ENCODE data around the gene SNRNP35. TPM values are rescaled to one million over a fixed set of nuclear protein-coding genes. Genes with fewer than 3 reads are reported as not detected.
"Not testable (repeated sequence)": the region's sequence is repeated elsewhere in the genome, so short reads cannot be mapped to it uniquely, and the experiment has no call there.

The SNRNP35 gene
- total RNA-seq, 1 donor from 2014 or later = 24.3 TPM

DNA sequence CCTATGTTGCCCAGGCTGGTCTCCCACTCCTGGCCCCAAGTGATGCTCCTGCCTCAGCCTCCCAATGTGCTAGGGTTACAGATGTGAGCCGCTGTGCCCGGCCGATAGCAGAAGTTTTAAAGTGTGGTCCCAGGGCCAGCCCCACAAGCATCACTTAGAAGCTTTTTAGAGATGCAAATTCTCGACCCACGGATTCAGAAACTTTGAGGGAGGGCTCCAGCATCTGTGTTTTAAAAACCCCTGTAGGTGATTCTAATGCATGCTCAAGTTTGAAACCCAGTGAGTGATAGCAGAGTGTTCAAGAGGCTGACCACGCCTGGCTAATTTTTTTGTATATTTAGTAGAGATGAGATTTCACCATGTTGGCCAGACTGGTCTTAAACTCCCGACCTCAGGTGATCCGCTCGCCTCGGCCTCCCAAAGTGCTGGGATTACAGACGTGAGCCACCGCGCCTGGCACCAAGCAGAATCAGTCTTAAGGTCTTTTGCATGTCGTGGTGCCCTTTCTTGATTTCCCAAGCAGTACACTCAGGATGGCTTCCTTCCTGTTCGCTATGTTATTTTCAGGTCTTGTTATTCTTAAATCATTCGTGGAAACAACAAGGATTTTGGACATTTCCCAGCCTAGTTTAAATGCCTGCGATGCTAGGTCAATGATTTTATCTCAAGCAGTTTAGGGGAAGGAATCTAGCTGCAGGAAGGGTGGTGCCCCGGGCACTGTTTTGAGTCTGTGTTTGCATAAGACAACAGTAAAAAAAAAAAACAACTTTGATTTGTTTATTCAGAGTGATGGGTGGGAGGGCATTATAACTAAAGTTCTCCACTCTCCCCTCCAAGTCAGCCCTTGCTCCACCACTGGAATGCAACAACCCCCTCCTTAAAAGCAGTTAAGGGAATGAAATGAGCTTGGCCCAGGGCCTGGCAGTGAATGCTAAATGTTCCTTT is 12.3 kb upstream of the SNRNP35 start:
- intact Hi-C loops (cut with DNase I) = no loop called here
- no peak for DNase-seq (ENCODE audit: low spot score)

DNA sequence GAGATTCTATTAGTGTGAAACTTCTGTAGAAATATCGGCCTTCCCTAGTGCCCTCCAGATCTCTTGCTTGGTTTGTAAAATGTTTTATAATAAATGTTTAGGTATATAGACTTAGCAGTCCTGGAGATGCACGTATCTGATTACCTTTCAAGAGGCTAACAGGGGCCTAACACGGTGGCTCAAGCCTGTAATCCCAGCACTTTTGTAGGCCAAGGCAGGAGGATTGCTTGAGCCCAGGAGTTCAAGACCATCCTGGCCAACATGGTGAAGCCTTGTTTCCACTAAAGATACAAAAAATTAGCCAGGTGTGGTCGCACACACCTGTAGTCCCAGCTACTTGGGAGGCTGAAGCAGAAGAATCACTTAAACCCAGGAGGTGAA is 11.6 kb upstream of the SNRNP35 start:
- DNase-seq (ENCODE audit: low spot score) = no peak
- intact Hi-C loops (cut with DNase I) = no loop called here

DNA sequence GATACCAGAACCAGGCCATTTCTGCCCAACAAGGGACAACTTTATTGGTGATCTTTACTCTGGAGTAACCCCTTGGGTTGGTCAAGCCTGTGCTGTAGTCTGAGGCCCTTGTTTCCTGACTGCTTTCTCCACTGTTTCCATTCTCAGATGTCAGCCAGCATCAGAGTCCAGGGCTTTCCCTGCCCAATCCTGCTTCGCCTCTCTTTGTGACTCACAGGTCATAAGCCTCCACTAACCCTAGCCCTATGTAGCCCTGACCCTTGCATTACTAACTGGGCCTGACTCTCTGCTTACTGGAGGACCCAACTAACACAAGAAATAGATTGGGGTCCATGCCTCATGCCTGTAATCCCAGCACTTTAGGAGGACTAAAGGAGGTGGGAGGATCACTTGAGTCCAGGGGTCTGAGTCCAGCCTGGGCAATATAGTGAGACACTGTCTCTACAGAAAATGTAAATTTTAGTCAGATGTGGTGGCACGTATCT is 8.6 kb upstream of the SNRNP35 start:
- intact Hi-C loops (cut with DNase I) = no loop called here

GRCh38 chr12:123449856-123450255 is 8.1 kb upstream of the SNRNP35 start:
- DNase-seq (ENCODE audit: low spot score) = no peak
- intact Hi-C loops (cut with DNase I) = no loop called here

More for the DNA sequence above, 8.6 kb upstream of the SNRNP35 start:
- DNase-seq (ENCODE audit: low spot score) = no peak

DNA sequence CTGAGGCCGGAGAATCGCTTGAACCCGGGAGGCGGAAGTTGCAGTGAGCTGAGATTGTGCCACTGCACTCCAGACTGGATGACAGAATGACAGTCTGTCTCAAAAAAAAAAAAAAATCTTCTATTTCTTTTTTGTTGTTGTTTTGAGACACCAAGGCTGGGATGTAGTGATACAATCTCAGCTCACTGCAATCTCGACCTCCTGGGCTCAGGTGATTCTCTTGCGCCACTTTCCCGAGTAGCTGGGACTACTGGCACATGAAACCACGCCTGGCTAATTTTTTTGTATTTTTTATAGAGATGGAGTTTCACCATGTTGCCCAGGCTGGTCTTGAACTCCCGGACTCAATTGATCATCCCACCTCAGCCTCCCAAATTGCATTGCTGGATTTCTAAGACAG is 7.3 kb upstream of the SNRNP35 start:
- no peak for DNase-seq (ENCODE audit: low spot score)
- intact Hi-C loops (cut with DNase I) = no loop called here

DNA sequence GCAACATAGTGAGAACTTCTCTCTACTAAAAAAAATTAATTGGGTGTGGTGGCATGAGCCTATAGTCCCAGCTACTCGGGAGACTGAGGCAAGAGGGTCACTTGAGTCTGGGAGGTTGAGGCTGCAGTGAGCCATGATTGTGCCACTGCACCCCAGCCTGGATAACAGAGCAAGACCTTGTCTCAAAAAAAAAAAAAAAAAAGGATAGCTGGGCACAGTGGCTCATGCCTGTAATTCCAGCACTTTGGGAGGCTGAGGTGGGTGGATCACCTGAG is 5.7 kb upstream of the SNRNP35 start:
- DNase-seq (ENCODE audit: low spot score); intact Hi-C loops (cut with DNase I): not testable (repeated sequence)

DNA sequence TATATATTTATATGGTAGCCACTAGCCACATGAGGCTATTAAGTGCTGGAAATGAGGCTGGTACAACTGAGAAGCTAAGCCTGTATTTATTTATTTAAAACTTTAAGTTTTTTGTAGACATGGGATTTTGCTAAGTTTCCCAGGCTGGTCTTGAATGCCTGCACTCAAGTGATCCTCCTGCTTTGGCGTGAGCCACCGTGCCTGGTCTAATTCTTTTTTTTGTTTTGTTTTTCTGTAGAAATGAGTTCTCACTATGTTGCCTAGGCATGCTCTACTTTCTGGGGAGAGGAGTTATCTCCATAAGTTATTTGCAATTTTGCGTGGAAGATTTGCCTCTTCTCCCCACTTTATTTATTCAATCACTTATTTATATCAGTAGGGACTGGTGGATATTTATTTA is 4.8 kb upstream of the SNRNP35 start:
- intact Hi-C loops (cut with DNase I) = no loop called here
- DNase-seq (ENCODE audit: low spot score) = no peak

GRCh38 chr12:123463174-123463573 is 5.2 kb downstream of the SNRNP35 start:
- intact Hi-C loops (cut with DNase I) = not testable (repeated sequence)

DNA sequence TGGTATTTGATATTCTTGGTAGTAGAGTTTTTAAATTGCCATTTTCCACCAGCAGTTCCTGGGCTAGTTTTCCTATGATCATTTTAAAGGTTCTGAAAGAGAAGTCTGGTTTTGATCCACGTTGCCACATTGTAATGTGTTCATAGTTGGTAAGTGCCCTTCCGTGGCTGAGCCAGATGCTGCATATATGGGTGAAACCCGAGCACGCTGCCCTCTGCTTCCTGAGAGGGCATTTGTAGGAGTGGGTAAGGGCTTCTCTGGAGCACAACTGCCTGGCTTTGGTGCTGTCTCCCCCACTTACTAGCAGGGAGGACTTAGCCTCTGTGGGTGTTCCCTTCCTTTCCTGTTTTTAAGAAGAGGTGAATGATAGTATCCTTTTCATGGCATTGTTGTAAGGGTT is 7.1 kb downstream of the SNRNP35 start:
- intact Hi-C loops (cut with DNase I) = no loop called here
- no peak for DNase-seq (ENCODE audit: low spot score)

More at GRCh38 chr12:123463174-123463573, 5.2 kb downstream of the SNRNP35 start:
- DNase-seq (ENCODE audit: low spot score) = not testable (repeated sequence)

DNA sequence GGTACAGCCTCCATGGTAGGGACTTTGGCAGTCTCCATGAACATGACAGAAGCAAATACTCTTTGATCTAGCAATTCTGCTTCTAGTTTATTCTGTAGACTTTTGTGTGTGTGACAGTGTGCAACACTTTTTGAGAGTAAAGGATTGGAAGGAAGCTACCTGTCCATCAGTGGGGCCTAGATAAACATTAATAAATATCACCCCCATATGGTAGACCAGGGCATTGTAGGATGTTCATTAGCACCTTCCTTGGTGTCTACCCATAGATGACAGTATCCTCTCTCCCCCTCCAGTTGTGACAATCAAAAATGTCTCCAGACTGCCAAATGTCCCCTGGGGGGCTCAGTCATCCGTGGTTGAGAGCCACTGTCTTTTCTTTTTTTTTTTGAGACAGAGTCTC is 10.8 kb downstream of the SNRNP35 start:
- intact Hi-C loops (cut with DNase I) = no loop called here
- DNase-seq (ENCODE audit: low spot score) = no peak

- intact Hi-C loops (cut with DNase I) = no loop called here
- DNase-seq (ENCODE audit: low spot score) = no peak
Observed at GRCh38 chr12:123469978-123470377, 12.0 kb downstream of the SNRNP35 start.

DNA sequence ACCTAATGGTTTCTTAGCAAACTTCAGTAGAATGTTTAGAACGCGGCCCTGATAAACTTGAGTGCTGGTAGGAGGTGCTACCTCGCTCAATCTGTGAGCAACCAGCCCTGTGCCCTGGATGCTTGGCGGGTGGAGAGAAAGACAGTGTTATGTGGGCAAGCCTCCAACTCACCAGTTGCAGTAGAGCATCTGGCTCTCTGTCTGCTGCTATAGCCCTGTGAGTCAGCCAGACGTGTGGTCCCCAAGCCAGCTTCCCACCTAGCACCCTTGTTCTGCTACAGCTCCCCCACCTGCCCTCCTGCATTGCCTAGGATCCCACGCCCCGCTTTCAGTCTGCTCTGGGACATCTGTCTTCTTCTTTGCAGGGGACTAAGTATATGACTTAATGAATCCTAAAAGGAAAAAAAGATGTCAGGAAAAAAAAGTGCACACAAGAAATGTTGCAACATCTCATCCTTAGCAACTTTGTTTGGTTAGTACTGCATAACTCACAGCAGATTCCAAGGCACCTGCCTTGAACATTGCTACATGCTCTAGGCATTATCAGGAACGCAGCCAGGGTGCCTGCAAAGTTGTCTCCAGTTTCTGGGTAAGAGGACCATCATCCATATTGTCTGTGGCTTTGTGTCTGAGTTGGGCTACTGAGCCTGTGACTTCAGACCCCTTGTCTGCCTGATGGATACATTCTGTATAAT is 13.6 kb downstream of the SNRNP35 start:
- no peak for DNase-seq (ENCODE audit: low spot score)
- intact Hi-C loops (cut with DNase I) = no loop called here

DNA sequence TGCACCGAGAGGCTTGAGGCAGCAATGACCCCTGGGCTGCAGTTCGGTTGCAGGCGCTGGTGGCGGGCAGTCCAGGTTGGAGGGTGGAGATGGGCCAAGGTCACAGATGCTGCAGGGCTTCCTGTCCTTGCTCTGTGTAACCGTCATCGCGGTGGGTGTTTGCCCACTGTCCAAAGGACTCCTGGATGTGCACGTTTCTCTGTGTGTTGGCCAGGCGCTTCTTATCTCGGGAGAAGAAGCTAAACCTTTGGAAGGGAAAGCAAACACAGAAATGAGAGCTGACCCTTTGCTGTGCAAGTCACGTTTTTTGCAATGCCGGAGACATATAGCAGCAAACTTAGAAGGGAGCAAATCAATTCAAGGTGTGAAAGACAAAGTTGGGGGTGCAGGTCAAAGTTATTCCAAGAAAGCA is 14.5 kb downstream of the SNRNP35 start:
- intact Hi-C loops (cut with DNase I) = no loop called here
- no peak for DNase-seq (ENCODE audit: low spot score)

DNA sequence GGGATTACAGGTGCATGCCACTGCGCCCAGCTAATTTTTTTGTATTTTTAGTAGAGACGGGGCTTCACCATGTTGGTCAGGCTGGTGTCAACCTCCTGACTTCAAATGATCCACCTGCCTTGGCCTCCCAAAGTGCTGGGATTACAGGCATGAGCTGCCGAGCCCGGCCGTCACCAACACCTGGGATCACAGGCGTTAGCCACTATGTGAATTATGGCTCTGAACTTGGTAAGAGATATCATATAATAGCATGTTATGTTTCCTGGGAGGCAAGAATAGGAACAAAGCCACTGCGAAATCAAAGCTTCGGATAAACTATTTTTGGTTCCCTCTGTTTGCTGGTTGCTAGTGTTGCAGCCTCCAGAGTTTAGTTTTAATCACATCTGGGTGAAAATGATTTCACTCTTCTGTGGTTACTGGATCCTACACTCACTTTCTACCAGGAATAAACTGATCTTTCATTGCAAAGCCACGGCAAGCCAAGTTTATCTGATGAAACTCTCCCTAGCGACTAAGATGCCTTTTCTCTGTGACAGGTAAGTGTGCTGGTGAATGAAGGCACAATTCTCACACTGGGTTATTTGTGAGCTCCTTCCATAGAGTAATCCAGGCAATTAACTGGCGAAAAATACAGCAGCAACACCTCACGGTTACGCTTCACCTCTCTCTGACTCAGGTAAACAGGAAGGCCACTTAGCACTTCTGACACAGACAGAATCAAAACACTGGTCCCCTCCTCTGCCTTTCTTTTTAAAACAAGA is 16.7 kb downstream of the SNRNP35 start:
- intact Hi-C loops (cut with DNase I) = no loop called here
- DNase-seq (ENCODE audit: low spot score) = no peak

DNA sequence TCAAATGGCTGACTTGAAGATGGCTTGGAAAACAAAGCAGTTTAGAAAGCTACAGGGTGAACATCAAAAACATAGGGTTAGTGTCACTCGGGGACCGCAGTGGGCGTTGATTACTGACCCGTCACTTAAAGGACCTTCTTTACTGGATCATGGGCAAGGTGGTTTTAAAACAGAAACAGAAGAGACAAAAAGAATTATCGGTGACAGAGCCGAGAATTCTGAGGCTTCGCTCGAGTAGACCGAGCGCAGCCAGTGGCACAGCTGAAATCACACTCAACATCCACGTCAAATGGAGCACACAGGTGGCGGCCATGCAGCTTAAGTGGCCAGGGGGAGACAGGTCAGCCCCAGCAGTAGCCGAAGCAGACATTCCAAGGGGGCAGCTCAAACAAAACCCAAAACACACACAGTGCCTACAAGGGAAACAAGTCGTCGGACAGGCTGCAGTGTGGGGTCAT is 17.3 kb downstream of the SNRNP35 start:
- intact Hi-C loops (cut with DNase I) = no loop called here
- no peak for DNase-seq (ENCODE audit: low spot score)

DNA sequence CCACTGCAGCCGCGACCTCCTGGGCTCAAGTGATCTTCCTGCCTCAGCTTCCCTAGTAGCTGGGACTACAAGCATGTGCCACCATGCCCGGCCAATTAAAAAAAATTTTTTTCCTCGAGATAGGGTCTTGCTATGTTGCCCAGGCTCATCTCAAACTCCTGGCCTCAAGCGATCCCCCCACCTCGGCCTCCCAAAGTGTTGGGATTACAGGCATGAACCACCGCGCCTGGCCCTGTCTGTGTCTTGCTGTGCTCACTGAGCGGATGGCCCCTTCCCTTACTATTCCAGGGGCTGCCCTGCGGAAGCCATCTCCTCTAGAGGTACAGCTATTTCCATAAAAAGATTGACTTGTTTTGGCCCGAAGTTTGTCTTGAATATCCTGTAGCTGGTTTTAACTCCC is 20.1 kb downstream of the SNRNP35 start:
- intact Hi-C loops (cut with DNase I) = loop anchor here (1.0 kb wide), 1 partner anchor 41 kb away; no protein-coding TSS in a partner anchor
- DNase-seq (ENCODE audit: low spot score) = no peak

- intact Hi-C loops (cut with DNase I) = loop anchor here (1.0 kb wide), 1 partner anchor 41 kb away; no protein-coding TSS in a partner anchor
- DNase-seq (ENCODE audit: low spot score) = peak; percentile 89
Observed at GRCh38 chr12:123478762-123479161, 20.8 kb downstream of the SNRNP35 start.

DNA sequence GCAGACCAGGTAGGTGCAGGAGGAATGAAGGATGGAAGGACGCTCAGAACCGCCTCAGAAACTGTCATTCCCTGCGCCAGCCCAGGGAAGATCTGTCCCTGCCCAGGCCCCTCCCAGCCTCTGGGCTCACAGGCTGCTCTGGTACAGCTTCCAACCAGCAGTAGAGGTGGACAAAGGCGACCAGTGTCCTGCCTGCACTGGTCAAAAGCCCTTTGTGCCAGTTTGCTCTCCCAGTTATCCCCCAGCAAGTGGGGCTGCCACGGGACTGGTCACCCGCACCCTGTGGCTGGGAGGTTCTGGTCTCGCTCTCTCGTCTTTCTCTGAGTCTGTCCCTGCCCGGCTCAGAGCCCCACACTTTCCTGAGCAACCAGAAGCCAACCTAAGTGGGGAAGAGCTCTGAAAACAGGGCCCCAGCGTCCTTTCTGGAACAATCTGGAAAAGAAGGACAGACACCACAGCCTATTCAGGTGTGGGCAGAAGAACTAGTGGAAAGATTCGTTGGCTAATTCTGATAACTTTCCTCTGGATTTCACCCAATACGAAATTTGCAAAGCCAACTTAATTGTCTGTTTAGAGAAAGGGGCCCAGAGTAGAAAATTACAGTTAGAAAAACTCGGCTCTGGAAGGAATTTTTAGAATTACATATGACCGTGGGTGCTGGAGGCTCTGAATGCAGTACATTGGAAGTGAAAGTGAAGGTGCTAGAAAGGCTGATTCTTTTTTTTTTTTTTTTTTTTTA is 21.7 kb downstream of the SNRNP35 start:
- intact Hi-C loops (cut with DNase I) = no loop called here

DNA sequence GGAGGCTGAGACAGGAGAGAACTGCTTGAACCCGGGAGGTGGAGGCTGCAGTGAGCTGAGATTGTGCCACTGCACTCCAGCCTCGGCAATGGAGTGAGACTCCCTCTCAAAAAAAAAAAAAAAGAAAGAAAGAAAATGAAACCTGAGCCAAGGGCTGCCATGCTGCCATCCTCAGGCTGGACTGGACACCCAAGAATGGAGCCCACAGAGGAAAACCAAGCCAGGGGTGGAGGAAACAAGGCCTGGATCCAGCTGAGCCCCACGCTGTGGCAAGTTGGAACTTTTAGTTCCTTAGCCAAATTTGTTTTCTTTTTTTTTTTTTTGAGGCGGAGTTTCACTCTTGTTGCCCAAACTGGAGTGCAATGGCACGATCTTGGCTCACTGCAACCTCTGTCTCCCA is 23.3 kb downstream of the SNRNP35 start:
- intact Hi-C loops (cut with DNase I); DNase-seq (ENCODE audit: low spot score): not testable (repeated sequence)

More for the DNA sequence above, 21.7 kb downstream of the SNRNP35 start:
- no peak for DNase-seq (ENCODE audit: low spot score)
